Activated naive CD8-positive, alpha-beta T cell treated with anti-CD3 and anti-CD28 coated beads for 36 hours (primary cell): Measurements from ENCODE around the gene SGPL1. TPM values are rescaled to one million over a fixed set of nuclear protein-coding genes. Genes with fewer than 3 reads are reported as not detected.

ENCODE experiments used
- total RNA-seq, 2 experiments: library from RNA; stranded (reverse); gene quantifications; one replicate each; pipeline ENCODE4 v1.2.3, GENCODE V29; 2021

SGPL1 gene
- total RNA-seq, 2 experiments from 2014 or later, result 17.3 to 19.5 TPM

Other genes starting within 250 kb of the SGPL1 start
- gene PRF1, start 213.2 kb upstream of the SGPL1 start, total RNA-seq, result 10 to 100 TPM; 44.7 to 46.9 TPM
- under 1 TPM; 0.06 to 0.10 TPM for gene ADAMTS14, start 143.4 kb upstream of the SGPL1 start, total RNA-seq
- not detected for gene TBATA, start 30.6 kb upstream of the SGPL1 start, total RNA-seq
- gene PCBD1, start 72.6 kb downstream of the SGPL1 start, total RNA-seq, result 10 to 100 TPM; 36.1 to 37.3 TPM